HCT116 (cell line): ENCODE data around the gene SOX30. TPM values are rescaled to one million over a fixed set of nuclear protein-coding genes. Genes with fewer than 3 reads are reported as not detected.

Experiments used
- ATAC-seq: fragments of 200-7000 bp; cut with Tn5 transposase; 2 replicates; pipeline ENCODE4 v1.9.1; 2020; ENCODE audit warnings: mild to moderate bottlenecking, moderate library complexity
- BruUV-seq: library from RNA; stranded (reverse); fragments of 400-500 nt; replicated peaks from 2 replicates; lab custom pipeline; 2021; lab: Mats Ljungman, UMichigan
- CTCF ChIA-PET: fragments of 300-600 bp; sonication (Branson Sonifier 250); formaldehyde crosslinking; loops from one replicate; lab custom pipeline; 2021; ENCODE audit warnings: antibody characterized with exemption; lab: Charles Lee
- POLR2A ChIA-PET: fragments of 300-600, 350-600 bp; sonication (Branson Sonifier 250); formaldehyde crosslinking; loops from one replicate; lab custom pipeline; 2021; ENCODE audit warnings: antibody characterized with exemption; lab: Charles Lee
- RAD21 ChIA-PET, 2 experiments: fragments of 300-600 bp; sonication (Branson Sonifier 250); formaldehyde crosslinking; loops; one replicate each; lab custom pipeline; 2023; ENCODE audit warnings: low total read pairs in 2 of 2; ENCODE audit not compliant: uncharacterized antibody in 2 of 2, unreplicated experiment in 2 of 2, low non-redundant PET in 1 of 2; lab: Charles Lee
- DNase-seq: peaks from one replicate; pipeline ENCODE4 v3.0.0-alpha.2; 2010; ENCODE audit warnings: low read depth, low spot score
- H2AFZ ChIP-seq: fragments of 200-600 bp; shearing (Covaris generic), sonication (generic); 2 replicates; pipeline ENCODE4 v1.6.1; 2017; ENCODE audit warnings: low read depth, mixed run types, mixed read lengths, antibody characterized with exemption, low read length; ENCODE audit not compliant: poor library complexity, severe bottlenecking
- H3K27ac ChIP-seq: 2 replicates; pipeline ENCODE4 v1.5.1; 2012; ENCODE audit warnings: low read depth, low read length
- H3K27me3 ChIP-seq: fragments of 200-600 bp; sonication (generic); 2 replicates; pipeline ENCODE4 v1.6.1; 2016; ENCODE audit warnings: mixed run types, low read length, mixed read lengths; ENCODE audit not compliant: insufficient read depth
- H3K36me3 ChIP-seq, 2 experiments: fragments of 200-500 bp in 1 of 2; fragments of 200-600 bp in 1 of 2; sonication (Bioruptor generic) in 1 of 2; sonication (generic) in 1 of 2; 2 replicates each; pipeline versions ENCODE4 v1.5.1 to v1.6.1; 2014 to 2016; ENCODE audit warnings: low read length in 2 of 2, inconsistent platforms in 1 of 2, mixed read lengths in 1 of 2, mixed run types in 1 of 2; ENCODE audit not compliant: insufficient read depth in 2 of 2, control insufficient read depth in 1 of 2
- H3K4me1 ChIP-seq, 2 experiments: fragments of 200-600 bp in 1 of 2; sonication (generic) in 1 of 2; 2 replicates each; pipeline versions ENCODE4 v1.5.1 to v1.6.1; 2012 to 2017; ENCODE audit warnings: low read length in 2 of 2, inconsistent platforms in 1 of 2, mild to moderate bottlenecking in 1 of 2, mixed read lengths in 1 of 2, mixed run types in 1 of 2, moderate library complexity in 1 of 2; ENCODE audit not compliant: insufficient read depth in 2 of 2, control insufficient read depth in 1 of 2
- H3K4me2 ChIP-seq: fragments of 200-600 bp; sonication (generic); 2 replicates; pipeline ENCODE4 v1.6.1; 2017; ENCODE audit warnings: mixed run types, low read length, mixed read lengths
- H3K4me3 ChIP-seq, 2 experiments: fragments of 200-600 bp in 1 of 2; sonication (generic) in 1 of 2; replicated peaks in 1 of 2; 2 replicates each; pipeline ENCODE4 v1.5.1; 2011 to 2016; ENCODE audit warnings: low read length in 2 of 2, control low read depth in 1 of 2, low read depth in 1 of 2, mild to moderate bottlenecking in 1 of 2, mixed read lengths in 1 of 2, mixed run types in 1 of 2
- H3K79me2 ChIP-seq: fragments of 200-600 bp; sonication (generic); 2 replicates; pipeline ENCODE4 v1.6.1; 2017; ENCODE audit warnings: mild to moderate bottlenecking, mixed run types, low read length, moderate library complexity, mixed read lengths; ENCODE audit not compliant: insufficient read depth
- H3K9ac ChIP-seq: fragments of 200-600 bp; sonication (generic); 2 replicates; pipeline ENCODE4 v1.6.1; 2016; ENCODE audit warnings: low read length, mixed read lengths
- H3K9me2 ChIP-seq: fragments of 200-600 bp; sonication (generic), shearing (Covaris generic); 2 replicates; pipeline ENCODE4 v1.6.1; 2017; ENCODE audit warnings: mixed run types, mild to moderate bottlenecking, moderate library complexity; ENCODE audit not compliant: insufficient read depth
- H3K9me3 ChIP-seq, 2 experiments: fragments of 200-500 bp in 1 of 2; fragments of 200-600 bp in 1 of 2; sonication (Bioruptor generic) in 1 of 2; sonication (generic) in 1 of 2; 2 replicates each; pipeline ENCODE4 v1.6.1; 2014 to 2017; ENCODE audit warnings: low read length in 2 of 2, mixed read lengths in 2 of 2, inconsistent platforms in 1 of 2, low read depth in 1 of 2, mild to moderate bottlenecking in 1 of 2, mixed run types in 1 of 2, moderate library complexity in 1 of 2; ENCODE audit not compliant: control insufficient read depth in 1 of 2, insufficient read depth in 1 of 2
- H4K20me1 ChIP-seq: fragments of 200-600 bp; sonication (generic), shearing (Covaris generic); 2 replicates; pipeline ENCODE4 v1.6.1; 2017; ENCODE audit warnings: mixed run types, mild to moderate bottlenecking, moderate library complexity; ENCODE audit not compliant: insufficient read depth
- CBX3 ChIP-seq: IDR thresholded peaks from 2 replicates; pipeline ENCODE4 v1.6.1; 2012; ENCODE audit warnings: low read depth
- EGR1 ChIP-seq: IDR thresholded peaks from 2 replicates; pipeline ENCODE4 v1.6.1; 2012; ENCODE audit warnings: low read depth
- ELF1 ChIP-seq: IDR thresholded peaks from 2 replicates; pipeline ENCODE4 v1.6.1; 2012; ENCODE audit warnings: low read depth, borderline replicate concordance
- EZH2 ChIP-seq: fragments of 200-600 bp; sonication (generic); IDR thresholded peaks from 2 replicates; pipeline ENCODE4 v1.6.1; 2017; ENCODE audit warnings: antibody characterized with exemption, mixed run types
- EZH2phosphoT487 ChIP-seq: fragments of 200-600 bp; IDR thresholded peaks from 2 replicates; pipeline ENCODE4 v1.6.1; 2018; ENCODE audit warnings: antibody characterized with exemption, borderline replicate concordance
- JUND ChIP-seq: IDR thresholded peaks from 2 replicates; pipeline ENCODE4 v1.6.1; 2012
- MAX ChIP-seq: IDR thresholded peaks from 2 replicates; pipeline ENCODE4 v1.6.1; 2012
- POLR2AphosphoS5 ChIP-seq: IDR thresholded peaks from 2 replicates; pipeline ENCODE4 v1.6.1; 2011; ENCODE audit warnings: mild to moderate bottlenecking, low read depth, low read length, moderate library complexity
- RAD21 ChIP-seq: IDR thresholded peaks from 2 replicates; pipeline ENCODE4 v1.6.1; 2012; ENCODE audit warnings: low read depth, mild to moderate bottlenecking
- SP1 ChIP-seq: IDR thresholded peaks from 2 replicates; pipeline ENCODE4 v1.6.1; 2012; ENCODE audit warnings: low read depth
- SRF ChIP-seq: IDR thresholded peaks from 2 replicates; pipeline ENCODE4 v1.6.1; 2012; ENCODE audit warnings: low read depth
- TCF7L2 ChIP-seq: IDR thresholded peaks from 2 replicates; pipeline ENCODE4 v1.7.0; 2011; ENCODE audit warnings: borderline replicate concordance, inconsistent platforms; ENCODE audit not compliant: insufficient read depth, insufficient read length; ENCODE audit errors: extremely low read depth
- YY1 ChIP-seq: IDR thresholded peaks from 2 replicates; pipeline ENCODE4 v1.6.1; 2011; ENCODE audit warnings: low read length, low read depth, moderate library complexity, mild to moderate bottlenecking; ENCODE audit not compliant: insufficient replicate concordance; ENCODE audit errors: extremely low read depth
- ZFX ChIP-seq: fragments of 450-650 bp; IDR thresholded peaks from 2 replicates; pipeline ENCODE4 v1.6.1; 2017
- ZNF274 ChIP-seq: fragments of 200-500 bp; sonication (Bioruptor generic); IDR thresholded peaks from 2 replicates; pipeline ENCODE4 v1.6.1; 2014; ENCODE audit warnings: mild to moderate bottlenecking, low read depth, low read length, inconsistent platforms
- intact Hi-C: fragments of 100-400 bp; cut with micrococcal nuclease; formaldehyde crosslinking; loops from 2 replicates; pipeline ENCODE4 v1.10.0; 2022
- total RNA-seq: library from RNA; stranded (reverse); gene quantifications from one replicate; pipeline ENCODE4 v1.2.1, GENCODE V29; 2021; ENCODE audit not compliant: unreplicated experiment

Gene SOX30
- total RNA-seq, 1 experiment from 2014 or later: 0.27 TPM

DNA sequence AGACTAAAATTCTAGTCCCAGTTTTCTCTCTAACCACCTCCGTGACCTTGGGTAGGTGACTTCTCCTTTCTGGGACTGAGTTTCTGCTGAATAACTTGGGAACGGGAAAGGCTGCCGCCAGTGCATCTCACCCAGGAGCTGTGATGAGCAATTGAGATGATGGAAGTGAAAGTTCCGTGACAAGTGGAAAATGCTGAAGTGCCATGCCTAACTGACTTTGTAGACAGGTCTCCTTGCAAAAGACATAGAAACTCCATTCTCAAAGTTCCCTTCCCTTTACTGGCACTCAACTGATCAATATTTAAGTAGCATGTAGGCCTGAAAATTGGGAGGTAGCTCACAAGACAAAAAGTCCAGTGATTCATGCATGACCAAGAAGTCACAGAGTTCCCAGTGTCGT is 70.3 kb downstream of the SOX30 start:
- intact Hi-C loops: no loop called here
- Histone ChIP-seq H3K4me2 (no peak overlapping the region), H3K4me3 (no peak overlapping the region), H2AFZ (no peak overlapping the region), H4K20me1 (no peaks in the 10 kb centered on the region), H3K27me3 (no peaks in the 10 kb centered on the region), H3K4me1 (peaks cover 2 to 24% of the 10 kb centered on the region in 2 experiments; a peak in 3 of 4 replicates), H3K36me3 (no peaks in the 10 kb centered on the region), H3K9me3 (no peaks in the 10 kb centered on the region; a peak in 1 of 4 replicates), H3K9me2 (no peaks in the 10 kb centered on the region), H3K79me2 (no peaks in the 10 kb centered on the region), H3K9ac (no peak overlapping the region), H3K27ac (no peak overlapping the region)
- no TSS peak for BruUV-seq
- RAD21 ChIA-PET: no interaction called here
- no peak for ATAC-seq
- CTCF ChIA-PET: no interaction called here
- POLR2A ChIA-PET: no interaction called here
- no peak for DNase-seq
- TF ChIP-seq EZH2 (no peak), ELF1 (no peak), ZNF274 (no peak), EGR1 (no peak), JUND (no peak), RAD21 (no peak), EZH2phosphoT487 (no peak), CBX3 (no peak), MAX (no peak), YY1 (no peak), TCF7L2 (no peak), POLR2AphosphoS5 (no peak), ZFX (no peak), SP1 (no peak), SRF (no peak)
